Measurements from ENCODE around the gene LRRC4B. TPM values are rescaled to one million over a fixed set of nuclear protein-coding genes. Genes with fewer than 3 reads are reported as not detected.

The LRRC4B gene
- total RNA-seq, 4 donors from 2014 or later = 0.33 to 0.81 (median 0.34) TPM; not detected in 1

GRCh38 chr19:50537769-50538230 lies 30.4 kb downstream of the LRRC4B start:
- in situ Hi-C loops (cut with MboI; ENCODE audit: low sequenced_read_pairs in 4 of 4) = loop anchor here in 3 of 4 donors (25.0 kb wide), 1 partner anchor 250 kb away; the partner anchor contains the start of gene ACP4 (in 3 of the 3)
- peaks cover 0 to 4% (median under 1%) of the 10 kb centered on the region in 3 donors for H3K27me3 ChIP-seq
- no peak overlapping the region for H3K4me3 ChIP-seq
- no peaks in the 10 kb centered on the region for H3K4me1 ChIP-seq
- DNase-seq (peak in 1 of 2 donors; percentile 47), ATAC-seq (peak in 1 of 2 donors; percentile 47)
- H3K36me3 ChIP-seq = no peaks in the 10 kb centered on the region
- H3K27ac ChIP-seq = no peak overlapping the region
- TF ChIP-seq POLR2A (IDR thresholded peaks at IDR 0.05) (no peak), CTCF (IDR thresholded peaks at IDR 0.05 in 4 of 5, conservative IDR thresholded peaks at IDR 0.05 in 1 of 5) (peak in 4 of 5 experiments; percentile 33 to 64 (median 56))
- intact Hi-C loops (cut with DNase I; ENCODE audit: low total_unique reads) = loop anchor here (2.0 kb wide), 1 partner anchor 245 kb away; no protein-coding TSS in a partner anchor
- peaks cover 0 to 8% (median 0%) of the 10 kb centered on the region in 3 donors for H3K9me3 ChIP-seq

GRCh38 chr19:50537306-50537685 lies 30.9 kb downstream of the LRRC4B start:
- H3K27me3 ChIP-seq = peaks cover 0 to 6% (median 5%) of the 10 kb centered on the region in 3 donors
- TF ChIP-seq CTCF (IDR thresholded peaks at IDR 0.05 in 4 of 5, conservative IDR thresholded peaks at IDR 0.05 in 1 of 5) = no peak
- TF ChIP-seq POLR2A (IDR thresholded peaks at IDR 0.05) = no peak
- no peak overlapping the region for H3K4me3 ChIP-seq
- peaks cover 0 to 13% (median 0%) of the 10 kb centered on the region in 3 donors for H3K9me3 ChIP-seq
- H3K36me3 ChIP-seq = no peaks in the 10 kb centered on the region
- DNase-seq (no peak), ATAC-seq (no peak)
- no peak overlapping the region for H3K27ac ChIP-seq
- in situ Hi-C loops (cut with MboI; ENCODE audit: low sequenced_read_pairs in 4 of 4) (loop anchor here in 3 of 4 donors (25.0 kb wide), 1 partner anchor 250 kb away; the partner anchor contains the start of gene ACP4 (in 3 of the 3)), intact Hi-C loops (cut with DNase I; ENCODE audit: low total_unique reads) (loop anchor here (2.0 kb wide), 1 partner anchor 246 kb away; no protein-coding TSS in a partner anchor)
- no peaks in the 10 kb centered on the region for H3K4me1 ChIP-seq

- H3K4me1 ChIP-seq = no peaks in the 10 kb centered on the region
- H3K27ac ChIP-seq = no peak overlapping the region
- H3K4me3 ChIP-seq = no peak overlapping the region
- in situ Hi-C loops (cut with MboI; ENCODE audit: low sequenced_read_pairs in 4 of 4) = loop anchor here in 3 of 4 donors (25.0 kb wide), 1 partner anchor 251 kb away; the partner anchor contains the start of gene ACP4 (in 3 of the 3)
- peaks cover 0 to 7% (median 6%) of the 10 kb centered on the region in 3 donors for H3K27me3 ChIP-seq
- DNase-seq (no peak), ATAC-seq (no peak)
- intact Hi-C loops (cut with DNase I; ENCODE audit: low total_unique reads) = loop anchor here (2.0 kb wide), 1 partner anchor 246 kb away; no protein-coding TSS in a partner anchor
- H3K9me3 ChIP-seq = peaks cover 0 to 14% (median 0%) of the 10 kb centered on the region in 3 donors
- TF ChIP-seq CTCF (IDR thresholded peaks at IDR 0.05 in 4 of 5, conservative IDR thresholded peaks at IDR 0.05 in 1 of 5) = no peak
- no peaks in the 10 kb centered on the region for H3K36me3 ChIP-seq
These were observed 31.5 kb downstream of the LRRC4B start for GRCh38 chr19:50536662-50537305.

GRCh38 chr19:50535672-50536187 lies 32.5 kb downstream of the LRRC4B start:
- no peak for ATAC-seq
- Histone ChIP-seq H3K27ac (no peak overlapping the region), H3K9me3 (peaks cover 0 to 14% (median 0%) of the 10 kb centered on the region in 3 donors), H3K4me1 (no peaks in the 10 kb centered on the region), H3K36me3 (no peaks in the 10 kb centered on the region), H3K4me3 (no peak overlapping the region), H3K27me3 (peaks cover 6 to 13% (median 11%) of the 10 kb centered on the region in 3 donors)
- TF ChIP-seq POLR2A (IDR thresholded peaks at IDR 0.05) (no peak), CTCF (IDR thresholded peaks at IDR 0.05 in 4 of 5, conservative IDR thresholded peaks at IDR 0.05 in 1 of 5) (no peak)
- in situ Hi-C loops (cut with MboI; ENCODE audit: low sequenced_read_pairs in 4 of 4) (loop anchor here in 3 of 4 donors (25.0 kb wide), 1 partner anchor 252 kb away; the partner anchor contains the start of gene ACP4 (in 3 of the 3)), intact Hi-C loops (cut with DNase I; ENCODE audit: low total_unique reads) (loop anchor here (2.0 kb wide), 1 partner anchor 247 kb away; no protein-coding TSS in a partner anchor)
- no peak for DNase-seq

Measured in gastrocnemius medialis (tissue), 4 donors.